Spleen (tissue), 7 donors: ENCODE results near the gene ZNF652.

Experiments used
- POLR2A ChIP-seq, 3 donors: fragments of 450-650 bp; IDR thresholded peaks; one replicate each; pipeline ENCODE4 v1.5.1; 2017; ENCODE audit warnings: antibody characterized with exemption in 3 of 3, mild to moderate bottlenecking in 1 of 3
- POLR2AphosphoS5 ChIP-seq, 3 donors: sonication (generic); formaldehyde crosslinking; IDR thresholded peaks; one replicate each; pipeline ENCODE4 v1.5.1; 2017; ENCODE audit warnings: antibody characterized with exemption in 3 of 3
- TF ChIP-seq, protein P1 (sequence below), 11 experiments: fragments of 200-600 bp in 7 of 11; fragments of 450-650 bp in 4 of 11; sonication (generic) in 4 of 11; IDR thresholded peaks in 8 of 11; conservative IDR thresholded peaks in 3 of 11; 1 replicate in 7 of 11; 2 replicates in 4 of 11; pipeline versions ENCODE4 v1.4.0 to v1.8.0; 2016 to 2021; ENCODE audit warnings: antibody characterized with exemption in 11 of 11, inconsistent platforms in 4 of 11, mild to moderate bottlenecking in 1 of 11
- donor health status: DM: no; HTN: no; CAD: no; lungs with moderate emphysema.
- donor health status: DM: no; HTN: no; CAD: no.
- donor health status: DM: no; HTN: no; CAD: no.

DNA sequence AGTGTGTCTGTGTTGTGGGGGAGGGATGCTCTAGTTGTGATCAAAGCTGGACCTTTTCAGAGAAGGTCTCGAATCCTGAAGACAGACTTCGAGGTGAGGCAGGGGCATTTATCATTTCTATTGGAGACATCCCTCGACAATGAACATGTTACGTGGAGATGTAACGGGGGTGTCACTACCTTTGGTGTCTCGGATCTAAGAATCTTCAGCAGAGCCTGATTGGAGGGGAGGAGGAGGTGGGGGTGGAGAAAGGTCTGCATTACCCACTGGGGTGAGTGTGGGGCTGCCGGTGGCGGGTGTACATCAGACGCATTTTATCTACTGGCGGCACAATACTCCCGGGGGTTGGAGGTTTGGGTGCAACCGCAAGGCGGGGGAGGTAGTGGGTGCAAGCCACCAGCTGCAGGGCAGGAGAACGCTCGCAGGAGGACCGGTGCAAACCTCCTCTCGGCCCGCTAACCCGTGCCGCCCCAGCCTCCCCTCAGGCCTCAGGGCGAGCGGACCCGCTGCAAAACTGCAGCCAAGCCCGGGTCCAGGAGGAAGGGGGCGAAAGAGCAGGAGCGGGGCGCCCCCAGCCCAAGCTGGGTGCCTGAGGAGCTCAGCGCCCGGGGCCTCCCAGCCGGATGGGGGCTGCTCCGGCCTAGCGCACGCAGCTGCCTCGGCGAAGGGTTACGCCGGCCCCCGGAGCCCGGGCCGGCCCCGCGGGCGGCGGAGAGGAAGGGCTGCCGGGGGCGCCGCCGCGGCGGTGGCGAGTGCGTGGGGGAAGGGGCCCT, 735 bp downstream of the ZNF652 start:
- TF ChIP-seq, protein P1, sequence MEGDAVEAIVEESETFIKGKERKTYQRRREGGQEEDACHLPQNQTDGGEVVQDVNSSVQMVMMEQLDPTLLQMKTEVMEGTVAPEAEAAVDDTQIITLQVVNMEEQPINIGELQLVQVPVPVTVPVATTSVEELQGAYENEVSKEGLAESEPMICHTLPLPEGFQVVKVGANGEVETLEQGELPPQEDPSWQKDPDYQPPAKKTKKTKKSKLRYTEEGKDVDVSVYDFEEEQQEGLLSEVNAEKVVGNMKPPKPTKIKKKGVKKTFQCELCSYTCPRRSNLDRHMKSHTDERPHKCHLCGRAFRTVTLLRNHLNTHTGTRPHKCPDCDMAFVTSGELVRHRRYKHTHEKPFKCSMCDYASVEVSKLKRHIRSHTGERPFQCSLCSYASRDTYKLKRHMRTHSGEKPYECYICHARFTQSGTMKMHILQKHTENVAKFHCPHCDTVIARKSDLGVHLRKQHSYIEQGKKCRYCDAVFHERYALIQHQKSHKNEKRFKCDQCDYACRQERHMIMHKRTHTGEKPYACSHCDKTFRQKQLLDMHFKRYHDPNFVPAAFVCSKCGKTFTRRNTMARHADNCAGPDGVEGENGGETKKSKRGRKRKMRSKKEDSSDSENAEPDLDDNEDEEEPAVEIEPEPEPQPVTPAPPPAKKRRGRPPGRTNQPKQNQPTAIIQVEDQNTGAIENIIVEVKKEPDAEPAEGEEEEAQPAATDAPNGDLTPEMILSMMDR (IDR thresholded peaks at IDR 0.05 in 8 of 11, conservative IDR thresholded peaks at IDR 0.05 in 3 of 11) = no peak
- peak; percentile 88 to 96 (median 93) for TF ChIP-seq POLR2AphosphoS5 (IDR thresholded peaks at IDR 0.05)
- peak; percentile 43 to 86 (median 43) for TF ChIP-seq POLR2A (IDR thresholded peaks at IDR 0.05)
